ENCODE measurements around the gene CLRN1. TPM values are rescaled to one million over a fixed set of nuclear protein-coding genes. Genes with fewer than 3 reads are reported as not detected.
"Not testable (repeated sequence)": the region's sequence is repeated elsewhere in the genome, so short reads cannot be mapped to it uniquely, and the experiment has no call there.

Gene CLRN1
- polyA plus RNA-seq, 1 donor from 2014 or later, result 0.27 TPM

GRCh38 chr3:150996731-150997130 is 24.2 kb upstream of the CLRN1 start:
- TF ChIP-seq MXI1 (conservative IDR thresholded peaks at IDR 0.05; ENCODE audit: poor library complexity, severe bottlenecking) (no peak), EP300 (conservative IDR thresholded peaks at IDR 0.05; ENCODE audit: poor library complexity, severe bottlenecking) (no peak), POLR2AphosphoS5 (IDR thresholded peaks at IDR 0.05) (no peak), RAD21 (conservative IDR thresholded peaks at IDR 0.05) (no peak), SMC3 (conservative IDR thresholded peaks at IDR 0.05; ENCODE audit: poor library complexity) (no peak)
- Histone ChIP-seq H3K9ac (ENCODE audit: low read length) (no peak overlapping the region), H3K4me2 (ENCODE audit: low read length) (no peak overlapping the region), H3K79me2 (replicated peaks; ENCODE audit: insufficient read depth, low read length) (no peaks in the 10 kb centered on the region), H4K20me1 (ENCODE audit: insufficient read depth) (no peaks in the 10 kb centered on the region), H3K27ac (ENCODE audit: low read length) (no peak overlapping the region), H3F3A (ENCODE audit: insufficient read depth, low read length, poor library complexity, severe bottlenecking) (no peaks in the 10 kb centered on the region), H3K36me3 (ENCODE audit: insufficient read depth, low read length) (no peaks in the 10 kb centered on the region), H3K9me3 (ENCODE audit: low read length) (no peaks in the 10 kb centered on the region), H3K9me2 (ENCODE audit: insufficient read depth, low read length) (no peaks in the 10 kb centered on the region), H3K27me3 (ENCODE audit: insufficient read depth, low read depth, low read length) (no peaks in the 10 kb centered on the region), H2AFZ (ENCODE audit: low read depth, low read length) (no peak overlapping the region), H3K4me3 (ENCODE audit: low read length) (no peak overlapping the region)

- no peak overlapping the region for H3K27ac ChIP-seq (ENCODE audit: low read length)
- no peaks in the 10 kb centered on the region for H3K36me3 ChIP-seq (ENCODE audit: insufficient read depth, low read length)
- no peaks in the 10 kb centered on the region for H3K27me3 ChIP-seq (ENCODE audit: insufficient read depth, low read depth, low read length)
- H4K20me1 ChIP-seq (ENCODE audit: insufficient read depth), result no peaks in the 10 kb centered on the region
- TF ChIP-seq SMC3 (conservative IDR thresholded peaks at IDR 0.05; ENCODE audit: poor library complexity), result no peak
- no peak overlapping the region for H2AFZ ChIP-seq (ENCODE audit: low read depth, low read length)
- no peak overlapping the region for H3K9ac ChIP-seq (ENCODE audit: low read length)
- no peaks in the 10 kb centered on the region for H3F3A ChIP-seq (ENCODE audit: insufficient read depth, low read length, poor library complexity, severe bottlenecking)
- no peak overlapping the region for H3K4me2 ChIP-seq (ENCODE audit: low read length)
- H3K4me3 ChIP-seq (ENCODE audit: low read length), result no peak overlapping the region
- H3K9me2 ChIP-seq (ENCODE audit: insufficient read depth, low read length), result no peaks in the 10 kb centered on the region
- no peaks in the 10 kb centered on the region for H3K79me2 ChIP-seq (replicated peaks; ENCODE audit: insufficient read depth, low read length)
- H3K9me3 ChIP-seq (ENCODE audit: low read length), result no peaks in the 10 kb centered on the region
These were observed 23.0 kb upstream of the CLRN1 start for GRCh38 chr3:150995510-150995909.

GRCh38 chr3:150989208-150989607 is 16.7 kb upstream of the CLRN1 start:
- no peak for TF ChIP-seq REST (IDR thresholded peaks at IDR 0.05; ENCODE audit: borderline replicate concordance)
- TF ChIP-seq EP300 (conservative IDR thresholded peaks at IDR 0.05; ENCODE audit: poor library complexity, severe bottlenecking), result no peak
- no peak for TF ChIP-seq POLR2AphosphoS5 (IDR thresholded peaks at IDR 0.05)
- TF ChIP-seq SMC3 (conservative IDR thresholded peaks at IDR 0.05; ENCODE audit: poor library complexity), result no peak
- no peak for TF ChIP-seq CTCF (IDR thresholded peaks at IDR 0.05; ENCODE audit: poor library complexity, severe bottlenecking)
- no peak for TF ChIP-seq RAD21 (conservative IDR thresholded peaks at IDR 0.05)
- TF ChIP-seq TAF1 (IDR thresholded peaks at IDR 0.05; ENCODE audit: low read depth), result no peak
- no peak for TF ChIP-seq MXI1 (conservative IDR thresholded peaks at IDR 0.05; ENCODE audit: poor library complexity, severe bottlenecking)
- no peak for TF ChIP-seq EZH2 (IDR thresholded peaks at IDR 0.05; ENCODE audit: borderline replicate concordance, insufficient read depth, low read length, poor library complexity, severe bottlenecking)
- Histone ChIP-seq H3K9me2 (ENCODE audit: insufficient read depth, low read length) (no peaks in the 10 kb centered on the region), H2AFZ (ENCODE audit: low read depth, low read length) (no peak overlapping the region), H3F3A (ENCODE audit: insufficient read depth, low read length, poor library complexity, severe bottlenecking) (no peaks in the 10 kb centered on the region), H3K4me3 (ENCODE audit: low read length) (no peak overlapping the region), H4K20me1 (ENCODE audit: insufficient read depth) (no peaks in the 10 kb centered on the region), H3K9ac (ENCODE audit: low read length) (no peak overlapping the region), H3K4me2 (ENCODE audit: low read length) (no peak overlapping the region), H3K27ac (ENCODE audit: low read length) (no peak overlapping the region), H3K36me3 (ENCODE audit: insufficient read depth, low read length) (no peaks in the 10 kb centered on the region), H3K9me3 (ENCODE audit: low read length) (no peaks in the 10 kb centered on the region), H3K27me3 (ENCODE audit: insufficient read depth, low read depth, low read length) (no peaks in the 10 kb centered on the region), H3K79me2 (replicated peaks; ENCODE audit: insufficient read depth, low read length) (no peaks in the 10 kb centered on the region)

- not testable (repeated sequence) for H2AFZ ChIP-seq (ENCODE audit: low read depth, low read length); H3K4me3 ChIP-seq (ENCODE audit: low read length); H3K9ac ChIP-seq (ENCODE audit: low read length); H3K9me2 ChIP-seq (ENCODE audit: insufficient read depth, low read length); H3K9me3 ChIP-seq (ENCODE audit: low read length); H3F3A ChIP-seq (ENCODE audit: insufficient read depth, low read length, poor library complexity, severe bottlenecking); H3K79me2 ChIP-seq (replicated peaks; ENCODE audit: insufficient read depth, low read length); H4K20me1 ChIP-seq (ENCODE audit: insufficient read depth); H3K27me3 ChIP-seq (ENCODE audit: insufficient read depth, low read depth, low read length); H3K27ac ChIP-seq (ENCODE audit: low read length); H3K36me3 ChIP-seq (ENCODE audit: insufficient read depth, low read length); H3K4me2 ChIP-seq (ENCODE audit: low read length)
These were observed 15.9 kb upstream of the CLRN1 start for GRCh38 chr3:150988395-150988794.

All from neural cell (in vitro differentiated cells).